G401.6 (cell line): ENCODE results near the gene RXRB.
"Not testable (repeated sequence)": the region's sequence is repeated elsewhere in the genome, so short reads cannot be mapped to it uniquely, and the experiment has no call there.

Experiments
- FAIRE-seq: peaks from 2 replicates; lab custom pipeline; 2012; peaks lifted over from hg19 to GRCh38; lab: Jason Lieb, UNC

Gene RXRB

DNA sequence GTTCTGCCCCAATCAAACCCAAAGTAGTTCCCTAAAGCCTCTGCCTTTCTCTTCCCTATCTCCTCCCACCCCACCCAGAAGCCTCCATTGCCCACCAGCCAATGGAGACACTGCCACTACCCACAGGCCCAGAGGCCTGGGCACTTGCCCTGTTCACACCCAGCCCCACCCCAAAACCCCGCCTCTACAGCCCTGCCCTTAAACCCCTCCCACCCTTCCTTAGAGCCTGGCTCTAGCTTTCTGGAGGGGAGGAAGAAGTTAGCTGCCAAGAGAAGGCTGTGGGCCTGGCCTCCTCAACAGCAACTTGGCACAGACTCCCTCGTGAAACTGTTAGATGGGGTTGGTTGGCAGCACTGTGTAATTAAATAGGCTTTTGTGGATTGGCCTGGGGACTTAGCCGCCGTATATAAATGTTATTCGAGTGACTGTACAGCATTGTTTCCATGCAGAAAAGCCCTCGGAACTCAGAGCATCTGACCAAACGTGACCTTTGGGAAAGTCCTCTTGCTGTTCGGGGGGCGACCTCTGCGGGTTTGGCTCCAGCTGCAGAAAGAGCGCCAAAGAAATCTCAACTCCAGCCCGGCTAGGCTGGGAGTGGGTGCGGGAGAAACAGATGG is 39.6 kb downstream of the RXRB start:
- peak; percentile 94 for FAIRE-seq

DNA sequence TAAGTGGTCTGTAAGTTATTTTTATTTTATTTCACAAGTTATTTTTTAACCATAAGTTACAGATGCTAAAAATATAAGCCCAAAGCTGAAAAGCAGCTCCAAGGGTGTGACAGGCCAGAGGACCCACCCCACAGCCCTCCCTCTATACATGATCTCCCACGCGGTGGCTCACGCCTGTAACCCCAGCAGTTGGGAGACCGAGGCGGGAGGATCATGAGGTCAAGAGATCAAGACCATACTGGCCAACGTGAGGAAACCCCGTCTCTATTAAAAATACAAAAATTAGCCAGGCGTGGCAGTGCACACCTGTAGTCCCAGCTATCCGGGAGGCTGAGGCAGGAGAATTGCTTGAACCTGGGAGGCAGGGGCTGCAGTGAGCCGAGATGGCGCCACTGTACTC is 40.4 kb downstream of the RXRB start:
- FAIRE-seq = no peak

DNA sequence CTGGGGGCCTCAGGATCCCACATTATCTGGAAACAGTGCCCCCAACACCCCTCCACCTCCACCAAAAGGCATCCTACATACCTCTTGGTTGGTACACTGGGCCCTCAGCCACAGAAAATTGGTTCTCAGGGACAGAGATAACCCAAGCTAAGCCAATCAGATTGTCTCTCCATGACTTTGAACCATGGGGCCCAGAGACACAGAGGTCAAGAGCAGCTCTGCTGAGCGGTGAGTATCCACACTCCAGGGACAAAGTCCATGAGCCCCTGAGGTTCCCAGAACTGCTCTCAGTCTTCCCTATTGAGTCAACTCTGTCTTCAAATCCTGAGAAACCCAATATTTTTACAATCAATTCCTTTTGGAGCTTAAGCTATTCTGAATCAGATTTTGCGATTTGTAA is 43.5 kb downstream of the RXRB start:
- FAIRE-seq = no peak

DNA sequence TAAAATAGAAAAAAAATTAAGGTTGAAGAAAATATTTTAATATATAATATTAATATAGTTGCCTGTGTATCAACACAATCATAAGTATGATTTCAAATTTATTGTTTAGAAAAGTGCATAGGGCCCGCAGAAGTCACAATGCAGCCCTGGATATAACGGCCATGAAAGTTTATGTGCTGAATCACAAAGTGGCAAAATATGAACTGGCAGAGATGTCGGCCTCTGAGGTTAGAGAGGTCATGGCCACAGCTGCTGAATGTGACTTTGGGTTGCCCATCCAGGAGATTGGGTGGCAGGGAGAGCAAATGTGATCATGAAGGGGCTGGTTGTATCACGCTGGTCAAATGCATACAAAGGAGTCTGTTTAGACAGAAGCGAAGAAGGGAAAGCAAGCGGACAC is 43.9 kb downstream of the RXRB start:
- no peak for FAIRE-seq

DNA sequence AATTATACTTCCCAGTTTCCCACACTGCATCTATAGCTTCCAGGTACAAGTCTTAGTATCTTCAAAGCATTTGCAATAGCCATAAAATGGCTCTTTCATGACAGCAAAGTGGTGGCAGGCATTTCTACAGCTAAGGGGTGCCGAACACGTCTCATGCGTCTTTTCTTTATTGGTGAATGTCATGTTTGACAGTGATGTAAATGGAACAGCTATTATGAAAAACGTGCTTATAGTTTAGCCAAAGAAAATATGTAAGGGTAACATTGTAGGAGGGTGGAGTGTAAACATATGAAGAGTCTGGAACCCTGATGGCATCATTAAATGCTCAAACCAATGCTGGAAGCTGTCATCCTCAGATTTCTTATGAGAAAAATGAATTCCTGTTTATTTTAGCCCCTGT is 46.1 kb downstream of the RXRB start:
- no peak for FAIRE-seq

DNA sequence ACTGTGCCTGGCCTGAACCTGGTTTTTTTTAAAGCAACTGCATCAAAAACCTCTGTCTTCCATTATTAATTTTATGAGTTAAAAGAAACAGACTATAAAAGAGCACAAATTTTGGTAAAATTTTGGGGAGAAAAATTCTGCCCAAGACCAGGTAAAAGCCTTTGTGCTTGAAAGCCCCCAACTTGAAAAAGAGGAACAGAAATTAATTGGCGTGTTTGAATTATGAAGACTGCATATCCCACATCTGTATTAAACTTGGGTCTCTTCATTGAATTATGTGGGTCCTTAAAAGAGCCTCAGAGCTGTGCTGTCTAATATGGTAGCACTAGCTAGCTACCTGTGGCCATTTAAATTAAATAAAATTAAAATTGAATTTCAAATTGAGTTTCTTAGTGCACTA is 49.4 kb downstream of the RXRB start:
- FAIRE-seq = no peak

DNA sequence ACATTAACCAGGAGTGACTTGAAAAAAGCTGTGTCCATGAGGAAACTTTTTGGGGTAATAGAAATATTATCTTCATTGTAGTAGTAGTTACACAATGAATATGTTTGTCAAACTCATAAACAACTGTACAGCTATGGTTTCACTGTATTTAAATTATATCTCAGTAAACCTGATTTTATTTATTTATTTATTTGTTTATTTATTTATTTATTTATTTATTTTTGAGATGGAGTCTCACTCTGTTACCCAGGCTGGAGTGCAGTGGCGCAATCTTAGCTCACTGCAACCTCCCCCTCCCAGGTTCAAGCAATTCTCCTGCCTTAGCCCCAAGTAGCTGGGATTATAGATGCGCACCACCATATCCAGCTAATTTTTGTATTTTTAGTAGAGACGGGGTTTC is 49.9 kb downstream of the RXRB start:
- not testable (repeated sequence) for FAIRE-seq

DNA sequence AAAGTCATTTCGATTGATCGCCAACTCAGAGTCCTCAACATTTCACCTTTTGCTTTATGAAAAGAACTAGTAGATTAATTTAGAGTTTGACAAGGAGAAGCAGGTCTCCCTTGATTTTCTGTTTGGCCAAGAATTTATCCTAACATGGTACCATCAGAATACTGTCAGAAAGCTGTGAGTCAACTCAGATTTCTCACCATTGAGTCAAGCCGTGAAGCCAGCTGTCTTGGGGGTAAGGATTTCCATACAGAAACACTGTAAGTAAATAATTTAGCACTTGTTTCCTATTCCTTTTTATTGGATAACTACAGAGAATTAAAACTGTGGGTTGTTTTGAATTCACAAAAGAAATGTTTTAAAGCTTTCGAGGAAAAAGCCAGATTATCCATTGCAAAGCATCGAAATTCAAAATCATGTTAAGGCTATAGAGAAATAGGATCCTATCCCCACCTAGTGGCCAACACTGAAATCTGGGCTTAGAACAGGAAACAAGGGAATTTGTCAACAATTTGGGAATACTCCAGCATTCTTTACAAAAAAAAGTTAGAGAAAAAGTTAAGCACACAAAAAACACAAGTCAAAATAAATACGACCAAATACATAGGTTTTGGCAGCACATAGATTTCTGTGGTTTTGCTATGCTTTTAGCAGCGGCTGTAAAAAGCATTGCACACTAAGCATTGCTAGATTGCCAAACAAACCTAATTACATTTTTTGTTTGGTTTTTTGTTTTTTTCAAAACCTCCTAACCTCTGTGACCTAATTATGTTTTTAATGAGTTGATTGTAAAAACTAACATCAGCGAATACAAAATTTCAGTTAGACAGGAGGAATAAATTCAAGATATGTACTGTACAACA is 52.4 kb downstream of the RXRB start:
- peak; percentile 98 for FAIRE-seq

DNA sequence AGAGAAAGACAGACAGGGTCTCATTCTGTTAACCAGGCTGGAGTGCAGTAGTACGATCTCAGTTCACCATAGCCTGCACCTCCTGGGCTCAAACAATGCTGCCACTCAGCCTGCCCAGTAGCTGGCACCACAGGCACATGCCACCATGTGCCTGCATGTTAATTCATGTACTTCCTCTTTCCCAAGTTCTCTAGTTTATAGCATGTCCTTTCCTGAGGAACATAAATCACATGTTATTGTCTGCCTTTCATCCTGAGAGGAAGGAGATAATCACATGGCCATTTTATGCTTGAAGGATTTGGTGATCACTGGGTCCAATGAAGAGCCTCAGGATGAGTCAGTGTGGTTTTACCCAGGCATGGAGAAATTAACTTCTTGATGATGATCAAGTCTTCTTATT is 56.1 kb downstream of the RXRB start:
- FAIRE-seq = no peak
